Epithelial cell of proximal tubule (primary cell): Measurements from ENCODE around the gene MLH3. TPM values are rescaled to one million over a fixed set of nuclear protein-coding genes. Genes with fewer than 3 reads are reported as not detected.

ENCODE experiments used
- DNase-seq: peaks from one replicate; pipeline ENCODE4 v3.0.0-alpha.2; 2011; ENCODE audit warnings: low read depth
- H3K4me3 ChIP-seq: 2 replicates; pipeline ENCODE4 v1.5.1; 2011; ENCODE audit warnings: low read depth, mild to moderate bottlenecking, low read length
- total RNA-seq: library from RNA; depleted of rRNA; stranded (reverse); fragments of >200 nt; gene quantifications from 2 replicates; pipeline ENCODE4 v1.2.3, GENCODE V29; 2015
- TF ChIP-seq, protein P1 (sequence below): conservative IDR thresholded peaks from 2 replicates; pipeline ENCODE4 v1.5.1; 2012; ENCODE audit warnings: low read depth, mild to moderate bottlenecking, low read length

The MLH3 gene
- total RNA-seq, 1 donor from 2014 or later = 10.3 TPM

DNA sequence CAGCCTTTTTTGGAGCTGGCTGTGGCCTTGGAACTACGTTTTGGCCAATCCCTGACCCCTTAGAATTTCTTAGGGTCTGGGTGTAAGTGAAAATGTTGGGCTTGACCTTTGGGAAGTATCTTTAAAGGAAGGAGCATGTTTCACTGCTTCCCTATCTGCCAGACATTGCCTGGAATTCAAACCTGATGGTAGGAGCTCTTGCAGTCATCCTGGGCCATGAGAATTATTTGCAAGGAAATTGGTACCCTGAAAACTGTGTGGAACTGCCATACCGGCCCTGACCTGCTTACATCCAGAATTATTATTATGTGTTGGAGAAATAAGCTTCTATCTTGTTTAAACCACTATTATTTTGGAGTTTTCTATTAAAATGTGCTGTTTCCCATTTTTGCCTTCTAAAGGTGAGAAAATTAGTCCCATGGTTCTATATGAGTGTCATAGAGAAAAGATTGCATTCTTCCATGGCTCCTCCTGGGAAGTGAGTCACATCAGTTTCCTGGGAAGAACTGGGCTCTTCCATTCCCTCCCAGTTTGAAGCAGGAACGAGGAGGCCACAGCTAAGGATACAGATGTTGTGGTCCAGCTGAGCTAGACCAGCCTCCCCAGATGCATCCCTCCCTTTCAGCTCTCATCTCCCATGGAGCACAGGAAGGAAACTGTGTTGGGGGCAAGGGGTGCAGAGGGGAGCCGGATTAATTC lies 86.3 kb downstream of the MLH3 start:
- no peak overlapping the region for H3K4me3 ChIP-seq
- no peak for DNase-seq
- TF ChIP-seq, protein P1, sequence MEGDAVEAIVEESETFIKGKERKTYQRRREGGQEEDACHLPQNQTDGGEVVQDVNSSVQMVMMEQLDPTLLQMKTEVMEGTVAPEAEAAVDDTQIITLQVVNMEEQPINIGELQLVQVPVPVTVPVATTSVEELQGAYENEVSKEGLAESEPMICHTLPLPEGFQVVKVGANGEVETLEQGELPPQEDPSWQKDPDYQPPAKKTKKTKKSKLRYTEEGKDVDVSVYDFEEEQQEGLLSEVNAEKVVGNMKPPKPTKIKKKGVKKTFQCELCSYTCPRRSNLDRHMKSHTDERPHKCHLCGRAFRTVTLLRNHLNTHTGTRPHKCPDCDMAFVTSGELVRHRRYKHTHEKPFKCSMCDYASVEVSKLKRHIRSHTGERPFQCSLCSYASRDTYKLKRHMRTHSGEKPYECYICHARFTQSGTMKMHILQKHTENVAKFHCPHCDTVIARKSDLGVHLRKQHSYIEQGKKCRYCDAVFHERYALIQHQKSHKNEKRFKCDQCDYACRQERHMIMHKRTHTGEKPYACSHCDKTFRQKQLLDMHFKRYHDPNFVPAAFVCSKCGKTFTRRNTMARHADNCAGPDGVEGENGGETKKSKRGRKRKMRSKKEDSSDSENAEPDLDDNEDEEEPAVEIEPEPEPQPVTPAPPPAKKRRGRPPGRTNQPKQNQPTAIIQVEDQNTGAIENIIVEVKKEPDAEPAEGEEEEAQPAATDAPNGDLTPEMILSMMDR = no peak

Other genes starting within 250 kb of the MLH3 start
- not detected in 2 replicates for gene PROX2, start 175.3 kb downstream of the MLH3 start, total RNA-seq
- gene DLST, start 169.6 kb downstream of the MLH3 start, total RNA-seq = 58.6 and 91.8 TPM in 2 replicates
- 18.7 and 21.3 TPM in 2 replicates for gene RPS6KL1, start 128.2 kb downstream of the MLH3 start, total RNA-seq
- gene PGF, start 95.9 kb downstream of the MLH3 start, total RNA-seq = 6.1 and 7.0 TPM in 2 replicates
- 52.5 and 73.9 TPM in 2 replicates for gene EIF2B2, start 48.5 kb downstream of the MLH3 start, total RNA-seq
- gene ACYP1, start 12.6 kb upstream of the MLH3 start, total RNA-seq = 25.9 and 66.1 TPM in 2 replicates
- 1.9 and 2.2 TPM in 2 replicates for gene ZC2HC1C, start 18.2 kb upstream of the MLH3 start, total RNA-seq
- 10.9 and 17.3 TPM in 2 replicates for gene NEK9, start 75.6 kb upstream of the MLH3 start, total RNA-seq
- 119 and 122 TPM in 2 replicates for gene TMED10, start 125.1 kb upstream of the MLH3 start, total RNA-seq
- 2.5 and 2.7 TPM in 2 replicates for gene FOS, start 227.4 kb upstream of the MLH3 start, total RNA-seq